HG03432 (cell line): ENCODE data around the gene ATP12A.

ENCODE experiments used
- ATAC-seq: cut with Tn5 transposase; IDR thresholded peaks from one replicate; pipeline ENCODE4 v1.9.1; 2021; ENCODE audit warnings: mild to moderate bottlenecking, moderate library complexity; ENCODE audit not compliant: unreplicated experiment

Gene ATP12A

DNA sequence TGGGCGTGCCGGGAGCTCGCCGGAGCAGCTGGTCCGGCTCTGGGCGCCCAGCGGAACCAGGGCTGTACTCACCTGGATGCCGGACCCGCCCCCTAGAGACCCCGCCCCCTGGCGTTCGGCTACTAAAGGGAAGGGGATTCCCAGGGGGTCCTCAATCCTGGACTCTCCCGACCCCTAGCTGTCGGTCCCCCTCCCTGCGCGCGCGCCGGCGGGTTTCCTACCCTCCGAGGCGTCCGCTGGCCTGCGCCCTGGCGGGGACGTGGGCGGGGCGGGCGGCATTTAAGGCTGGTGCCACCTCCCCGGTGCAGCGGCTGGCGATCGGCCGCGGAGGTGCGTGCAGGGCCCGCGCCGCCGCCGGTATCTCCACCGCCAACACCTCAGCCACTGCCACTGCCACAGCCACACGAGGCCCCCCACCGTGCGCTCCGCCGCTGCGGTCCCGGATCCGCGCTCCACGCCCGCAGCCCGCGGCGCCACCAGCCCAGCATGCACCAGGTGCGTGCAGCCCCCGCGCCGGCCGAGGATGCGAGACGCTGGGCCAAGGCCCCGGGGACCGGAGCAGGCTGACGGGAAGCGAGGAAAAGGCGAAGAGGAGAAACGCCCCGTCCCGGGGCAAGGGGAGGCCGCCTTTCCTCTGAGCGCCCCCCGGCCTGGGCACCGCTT lies at the start of gene ATP12A:
ATP12A (plus strand) TSS at position 151 of the 663 bp plus-strand sequence; CDS start at position 487, 336 bp downstream.
- no peak for ATAC-seq

DNA sequence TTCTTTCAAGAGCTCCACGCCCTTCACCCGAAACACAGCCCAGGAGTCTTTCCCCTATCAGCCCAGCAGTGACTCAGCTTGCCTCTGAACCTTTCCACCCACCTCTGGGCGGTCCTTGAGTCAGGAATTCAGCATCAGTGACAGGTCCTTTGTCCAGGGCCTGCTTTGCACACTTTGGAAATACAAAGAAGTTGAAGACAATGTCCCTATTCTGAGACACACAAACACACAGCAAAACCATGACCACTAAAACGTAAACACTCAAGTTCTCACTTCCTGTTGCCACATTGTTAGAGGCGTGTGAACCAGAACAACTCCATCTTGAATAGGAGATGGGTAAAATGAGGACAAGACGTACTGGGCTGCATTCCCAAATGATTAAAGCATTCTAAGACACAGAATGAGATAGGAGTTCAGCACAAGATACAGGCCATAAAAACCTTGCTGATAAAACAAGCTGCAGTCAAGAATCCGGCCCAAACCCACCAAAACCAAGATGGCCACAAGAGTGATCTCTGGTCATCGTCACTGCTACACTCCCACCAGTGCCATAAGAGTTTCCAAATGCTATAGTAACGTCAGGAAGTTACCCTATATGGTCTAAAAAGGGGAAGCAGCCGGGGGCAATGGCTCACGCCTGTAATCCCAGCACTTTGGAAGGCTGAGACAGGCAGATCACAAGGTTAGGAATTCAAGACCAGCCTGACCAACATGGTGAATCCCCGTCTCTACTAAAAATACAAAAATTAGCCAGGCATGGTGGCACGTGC lies 49.2 kb upstream of the ATP12A start:
- ATAC-seq: no peak

DNA sequence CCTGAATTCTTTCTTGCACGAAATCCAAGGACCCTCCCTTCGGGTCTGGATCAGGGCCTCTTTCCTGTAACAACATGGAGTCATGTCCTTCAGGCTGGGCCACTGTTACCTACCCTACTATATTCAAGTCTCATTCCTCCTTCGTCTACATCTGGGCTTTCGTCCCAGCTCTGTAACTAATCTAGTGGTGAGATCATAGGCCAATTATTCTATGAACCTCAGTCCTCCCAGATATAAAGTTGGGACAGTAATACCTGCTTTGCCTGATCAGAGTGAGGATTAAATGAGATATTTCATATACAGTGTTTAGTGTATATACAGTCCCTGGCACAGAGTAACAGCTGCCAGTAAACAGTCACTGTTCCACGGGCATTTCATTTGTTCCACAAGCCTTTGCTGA lies 48.3 kb upstream of the ATP12A start:
- no peak for ATAC-seq

DNA sequence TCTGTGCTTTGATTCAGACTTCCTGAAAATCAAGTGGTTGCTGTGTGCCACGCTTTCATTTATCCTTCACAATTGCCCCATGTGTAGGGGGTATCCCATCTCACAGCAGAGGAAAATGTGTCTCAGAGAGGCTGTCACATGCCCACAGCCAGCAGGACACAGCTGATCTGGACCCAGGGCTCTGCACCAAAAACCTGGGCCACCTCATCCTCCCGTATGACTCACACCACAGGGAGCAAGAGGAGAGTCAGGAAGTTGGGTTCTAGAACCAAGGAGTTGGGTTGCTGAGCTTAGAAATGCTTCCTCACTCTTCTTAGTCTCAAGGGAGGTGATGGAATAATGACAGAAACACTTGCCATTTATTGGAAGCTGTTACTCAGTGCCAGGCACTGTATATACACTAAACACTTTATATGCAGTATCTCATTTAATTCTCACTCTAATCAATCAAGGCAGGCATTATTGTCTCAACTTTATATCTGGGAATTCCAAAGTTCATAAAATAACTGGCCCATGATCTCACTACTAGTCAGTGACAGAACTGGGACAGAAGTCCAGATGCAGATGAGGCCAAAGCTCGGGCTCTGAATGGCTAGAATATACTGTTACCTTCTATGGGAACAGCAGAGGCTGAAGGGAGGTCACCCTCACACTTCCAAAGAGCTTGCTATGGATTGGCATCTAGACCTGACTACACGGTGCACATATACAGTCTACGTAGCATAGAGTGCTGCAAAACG lies 47.7 kb upstream of the ATP12A start:
- ATAC-seq: no peak

DNA sequence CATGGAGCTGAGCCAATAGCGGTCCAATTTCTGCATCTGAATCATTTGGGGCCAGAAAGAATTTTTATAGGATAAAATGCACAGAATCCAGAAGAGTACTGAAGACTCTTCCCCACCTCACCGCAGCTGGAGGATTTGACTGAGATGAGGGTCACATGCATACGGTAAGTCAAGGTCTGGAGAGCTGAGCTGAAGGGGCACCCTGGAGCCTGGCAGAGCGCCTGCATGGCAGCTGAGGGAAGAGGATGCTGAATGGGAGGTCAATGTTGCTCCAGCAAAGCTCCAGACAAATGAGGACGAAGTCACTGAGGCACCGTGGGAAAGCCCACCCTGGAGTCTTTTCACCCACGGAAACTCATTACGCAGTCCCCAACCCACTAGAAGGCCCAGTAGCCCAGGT lies 43.4 kb upstream of the ATP12A start:
- no peak for ATAC-seq

DNA sequence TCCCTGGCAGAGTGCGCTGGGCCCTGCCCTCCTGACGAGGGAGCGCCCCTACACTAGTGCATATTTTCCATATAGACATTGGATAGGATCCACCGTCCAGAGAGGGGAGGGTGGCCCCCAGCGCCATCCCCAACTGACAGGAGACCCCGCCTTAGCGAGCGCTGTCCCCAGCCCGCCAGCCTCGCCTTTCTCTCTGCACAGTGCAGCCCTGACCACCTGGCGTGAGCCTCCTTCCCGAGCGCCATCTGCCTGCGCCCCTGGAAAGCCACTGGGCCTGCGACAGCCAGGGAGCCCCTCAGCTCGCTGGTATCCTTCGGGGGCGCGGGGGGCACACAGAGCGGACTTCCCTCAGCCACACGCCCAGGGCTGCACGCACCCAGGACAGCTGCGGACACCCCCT lies 42.1 kb upstream of the ATP12A start:
- no peak for ATAC-seq

DNA sequence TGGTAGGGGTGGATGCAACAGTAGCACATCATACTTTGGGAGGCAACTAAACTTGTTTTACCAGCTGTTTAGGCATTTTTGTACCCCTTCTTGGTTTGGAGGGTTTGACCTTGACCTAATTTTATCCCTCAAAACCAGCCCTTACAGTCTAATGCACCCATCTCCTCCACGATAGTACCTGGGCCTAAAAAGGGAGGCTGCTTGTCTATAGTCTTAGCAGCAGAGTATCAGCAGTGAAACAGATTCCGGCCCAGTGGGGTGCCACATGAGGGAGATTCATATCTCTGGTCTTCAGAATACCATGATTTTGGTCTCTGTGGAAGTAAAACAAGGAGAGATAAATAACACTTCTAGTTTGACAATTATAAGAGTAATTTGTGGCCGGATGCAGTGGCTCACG lies 39.5 kb upstream of the ATP12A start:
- no peak for ATAC-seq

DNA sequence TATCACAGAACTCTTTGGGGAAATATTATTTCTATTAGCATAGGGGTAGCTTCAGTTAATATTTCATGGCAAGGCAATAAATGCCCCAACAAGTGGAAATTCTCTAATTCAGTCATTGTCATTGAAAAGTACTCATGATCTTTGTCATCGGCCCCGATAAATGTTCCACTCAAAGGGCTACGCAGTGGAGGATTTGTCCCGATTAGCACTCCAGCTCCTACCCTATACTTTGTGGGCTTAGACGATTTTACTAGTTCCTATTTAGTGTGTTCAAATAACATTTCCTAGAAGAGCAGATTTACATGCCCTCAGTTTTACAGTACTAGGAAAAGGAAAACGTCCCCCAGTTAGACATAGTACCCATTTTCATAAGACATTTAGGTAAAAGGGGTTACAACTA lies 38.0 kb upstream of the ATP12A start:
- no peak for ATAC-seq

DNA sequence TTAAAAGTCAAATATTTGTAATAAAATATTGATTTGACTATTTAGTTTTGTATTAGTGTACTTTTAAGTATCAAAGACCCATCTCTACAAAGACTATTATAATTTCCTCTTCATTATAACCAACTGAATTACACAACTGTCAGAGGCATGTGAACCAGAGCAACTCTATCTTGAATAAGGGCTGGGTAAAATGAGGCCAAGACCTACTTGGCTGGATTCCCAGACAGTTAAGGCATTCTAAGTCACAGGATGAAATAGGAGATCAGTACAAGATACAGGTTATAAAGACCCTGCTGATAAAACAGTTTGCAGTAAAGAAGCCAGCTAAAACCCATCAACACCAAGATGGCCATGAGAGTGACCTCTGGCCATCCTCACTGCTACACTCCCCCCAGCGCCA lies 36.2 kb upstream of the ATP12A start:
- no peak for ATAC-seq

DNA sequence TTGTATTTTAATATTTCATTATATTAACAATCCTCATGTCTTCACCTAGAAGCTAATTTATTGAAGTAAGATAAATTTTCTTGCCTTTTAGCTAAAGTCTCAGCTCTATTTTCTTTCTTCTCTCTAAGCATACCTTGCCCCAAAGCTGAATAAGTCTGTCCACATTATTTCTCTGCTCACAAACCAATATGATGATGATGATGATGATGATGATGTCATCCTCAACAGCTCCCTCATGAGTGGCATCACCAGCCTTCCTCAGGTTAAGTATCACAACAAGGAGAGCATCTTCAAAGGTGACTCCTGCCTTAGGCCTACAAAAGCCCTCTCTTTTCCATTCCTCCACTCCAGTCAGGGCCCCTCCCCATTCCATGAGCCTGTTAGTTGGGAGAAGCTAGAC lies 31.9 kb upstream of the ATP12A start:
- no peak for ATAC-seq

DNA sequence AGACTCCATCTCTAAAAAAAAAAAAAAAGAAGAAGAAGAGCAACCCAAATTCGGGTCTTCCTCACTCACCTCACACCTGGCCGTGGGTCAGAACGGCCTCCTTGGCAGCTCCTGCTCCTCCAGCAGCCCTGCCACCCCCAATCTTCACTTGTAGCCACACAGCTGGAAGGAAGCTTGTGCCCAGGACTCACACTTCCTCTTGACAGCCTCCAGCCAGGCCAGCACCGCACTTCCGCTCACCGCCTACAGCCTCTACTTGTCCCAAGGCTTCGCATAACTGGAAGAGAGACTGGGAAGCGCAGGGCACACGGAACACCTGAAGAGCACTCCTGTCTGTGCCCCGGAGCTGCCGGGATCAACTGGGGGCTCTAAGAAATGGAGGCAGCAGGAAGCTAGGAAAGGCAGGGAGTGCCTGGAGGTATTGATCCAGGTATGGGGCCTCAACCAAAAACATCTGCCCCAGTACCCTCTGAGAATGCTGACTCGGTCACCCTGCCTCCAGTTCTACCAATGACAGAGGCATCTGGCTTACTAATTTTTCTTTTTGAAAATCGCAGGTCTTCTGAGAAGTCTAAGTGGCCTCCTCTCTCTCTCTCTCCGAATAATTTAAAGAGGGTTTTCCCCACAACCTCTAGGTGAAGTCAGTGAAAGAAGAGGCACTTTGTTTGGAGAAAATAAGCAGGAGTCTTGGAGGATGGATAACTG lies 31.1 kb upstream of the ATP12A start:
- no peak for ATAC-seq

DNA sequence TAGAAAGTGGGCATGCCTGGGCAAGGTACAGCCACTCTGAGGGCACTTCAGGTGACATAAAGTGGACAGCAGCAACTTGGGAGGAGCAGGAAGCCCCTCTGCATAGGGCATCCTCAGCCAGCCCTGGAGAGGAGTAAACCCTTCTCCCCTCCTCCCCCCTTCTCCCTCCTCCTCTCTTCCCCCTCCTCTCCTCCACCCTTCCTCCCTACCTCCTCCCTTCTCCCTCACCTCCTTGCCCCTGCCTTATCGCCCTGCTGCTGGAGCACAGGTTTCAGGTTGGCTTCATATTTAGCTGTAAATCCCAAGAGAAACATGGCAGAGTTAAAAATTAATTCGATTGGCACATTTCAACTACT lies 30.5 kb upstream of the ATP12A start:
- no peak for ATAC-seq

DNA sequence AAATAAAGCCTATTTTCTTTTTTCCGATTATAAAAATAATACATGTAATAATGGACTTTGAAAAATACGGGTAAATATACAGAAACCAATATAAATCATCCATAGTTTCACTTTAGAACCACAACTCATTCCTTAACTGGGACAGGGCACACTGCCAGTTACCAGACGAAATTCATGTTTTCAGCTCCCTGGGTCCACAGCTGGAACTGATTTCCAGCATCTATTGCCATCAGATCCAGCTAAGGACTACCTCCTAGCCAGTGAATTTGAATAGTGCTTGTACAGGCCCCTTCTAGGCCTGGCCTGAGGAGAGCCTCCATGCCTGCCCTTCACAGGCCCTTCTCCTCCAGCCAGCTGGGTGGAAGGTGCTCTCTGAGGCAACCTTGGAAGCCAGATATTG lies 30.0 kb upstream of the ATP12A start:
- ATAC-seq: no peak

DNA sequence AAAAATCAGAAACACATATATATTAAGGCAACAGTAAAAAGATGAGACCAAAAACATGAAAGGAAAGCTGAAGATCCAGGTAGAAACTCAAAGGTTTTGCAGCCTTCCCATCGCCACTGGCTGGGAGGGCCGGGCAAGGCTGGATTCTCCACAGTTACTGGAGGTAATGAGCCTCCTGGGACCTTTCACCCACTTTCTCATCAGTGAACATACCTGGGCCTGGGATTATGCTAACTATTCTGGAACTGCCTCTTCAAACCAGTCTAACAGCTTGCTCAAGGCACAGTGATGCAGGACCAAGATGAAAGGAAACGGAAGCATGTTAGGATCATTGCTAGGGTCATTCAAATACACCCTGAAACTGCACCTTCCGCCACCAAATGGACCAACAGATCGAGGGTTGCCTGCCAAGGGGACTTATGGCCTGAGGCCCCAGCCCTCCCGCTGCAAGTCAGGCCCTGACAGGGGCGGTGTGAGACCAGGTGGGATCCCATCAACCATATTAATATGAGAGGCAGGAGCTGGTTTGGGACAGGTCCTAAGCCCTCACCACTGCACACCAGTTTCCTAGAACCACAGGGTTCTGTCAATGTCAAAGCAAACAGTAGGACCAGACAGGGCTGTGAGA lies 28.4 kb upstream of the ATP12A start:
- ATAC-seq: no peak

DNA sequence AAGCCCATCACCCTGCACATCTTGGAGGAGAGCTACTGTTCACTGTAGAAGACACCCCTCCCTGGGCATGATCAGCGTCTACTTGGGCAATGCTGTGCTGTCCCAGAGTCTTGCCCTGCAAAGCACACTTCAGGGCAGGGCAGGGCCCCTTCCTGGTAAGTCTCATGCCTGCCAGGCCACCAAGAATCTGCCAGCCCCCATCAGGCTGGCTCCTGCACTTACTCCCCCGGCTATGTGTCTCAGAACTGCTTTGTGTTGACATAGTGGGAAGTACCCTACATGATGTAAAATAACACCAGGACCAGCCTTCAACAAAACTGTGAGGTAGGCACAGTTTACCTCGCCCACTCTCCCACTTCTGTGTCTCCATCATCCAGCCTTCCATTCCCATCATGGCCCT lies 27.8 kb upstream of the ATP12A start:
- no peak for ATAC-seq

DNA sequence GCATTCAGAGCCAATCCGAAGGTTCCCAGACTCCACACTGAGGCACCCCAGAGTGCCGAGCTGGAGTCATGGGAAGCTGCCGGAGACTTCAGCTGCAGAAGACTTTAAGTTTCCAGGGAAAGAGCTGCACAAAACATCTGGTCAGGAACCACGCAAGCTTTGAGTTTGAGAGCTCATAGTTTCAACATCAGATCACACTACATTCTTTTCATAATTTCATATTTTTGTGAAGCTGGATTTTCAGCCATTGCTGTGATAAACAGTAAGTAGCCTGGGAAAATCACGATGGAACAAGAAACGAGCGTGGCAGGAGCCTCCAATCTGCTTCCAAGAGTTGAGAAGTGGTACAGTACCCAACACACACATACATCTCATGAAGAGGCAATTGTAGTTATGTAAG lies 25.5 kb upstream of the ATP12A start:
- ATAC-seq: no peak

DNA sequence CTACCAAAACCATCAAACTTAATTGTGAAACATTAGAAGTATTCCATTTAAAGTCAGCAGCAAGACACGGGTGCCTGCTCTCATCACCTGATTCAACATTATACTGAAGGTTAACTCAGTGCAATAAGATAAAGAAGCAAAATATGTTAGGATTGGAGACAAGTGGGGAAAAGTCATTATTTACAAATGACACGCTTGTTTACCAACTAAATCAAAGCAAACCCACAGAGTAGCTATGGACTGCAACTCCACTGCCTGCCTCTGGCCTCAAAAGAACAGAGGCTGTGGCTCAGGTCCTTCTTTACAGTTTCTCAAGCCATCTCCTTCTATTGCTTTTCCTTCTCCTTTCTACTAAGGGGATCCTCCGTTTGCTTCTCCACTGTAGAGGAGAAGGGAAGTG lies 21.0 kb upstream of the ATP12A start:
- no peak for ATAC-seq

DNA sequence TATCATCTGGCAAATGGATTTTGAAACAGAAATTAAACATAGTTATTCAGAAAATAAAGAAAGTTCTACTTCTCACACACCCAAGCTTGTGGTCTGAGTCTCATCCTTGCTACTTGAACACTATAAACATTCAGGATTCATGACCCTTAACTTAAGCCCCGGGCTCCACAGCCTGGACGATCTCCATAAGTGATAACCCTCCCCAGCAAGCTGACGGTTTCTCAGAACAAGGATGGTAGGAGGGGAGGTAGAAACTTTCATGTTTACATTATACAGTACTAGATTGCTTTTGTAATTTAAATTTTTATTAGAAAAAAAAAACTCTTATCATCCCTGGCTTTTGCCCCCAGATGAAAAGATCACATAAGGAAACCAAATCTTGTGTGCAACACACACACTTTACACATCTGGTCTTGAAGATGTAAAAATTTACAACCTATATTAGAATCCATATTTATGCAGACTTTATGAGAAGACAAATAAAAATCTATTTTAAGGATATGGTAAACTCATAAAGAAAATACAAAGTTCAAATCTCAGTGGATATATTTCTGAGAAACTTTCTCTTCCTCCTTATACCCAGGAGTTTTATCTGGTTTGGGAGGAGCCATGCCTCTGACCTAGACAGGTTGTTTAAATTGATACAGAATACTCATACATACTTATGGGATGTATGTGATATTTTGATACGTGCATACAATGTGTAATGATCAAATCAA lies 20.0 kb upstream of the ATP12A start:
- no peak for ATAC-seq

DNA sequence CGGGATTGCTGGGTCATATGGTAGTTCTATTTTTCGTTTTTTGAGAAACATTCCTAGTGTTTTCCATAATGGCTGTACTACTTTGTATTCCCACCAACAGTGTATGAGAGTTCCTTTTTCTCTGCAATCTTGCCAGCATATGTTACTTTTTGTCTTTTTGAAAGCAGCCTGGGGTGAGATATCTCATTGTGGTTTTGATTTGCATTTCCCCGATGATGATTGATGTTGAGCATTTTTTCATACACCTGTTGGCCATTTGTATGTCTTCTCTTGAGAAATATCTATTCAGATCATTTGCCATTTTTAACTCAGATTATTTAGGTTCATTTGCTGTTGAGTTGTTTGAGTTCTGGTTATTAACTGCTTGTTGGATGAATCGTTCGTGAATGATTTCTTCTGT lies 18.5 kb upstream of the ATP12A start:
- peak; percentile 50 for ATAC-seq
